Stimulated activated CD4-positive, alpha-beta T cell treated with anti-CD3 and anti-CD28 coated beads, Interleukin-2, amount 100 ng/mL, for 4 hours (primary cell): ENCODE results near the gene HECTD1.
"Not testable (repeated sequence)": the region's sequence is repeated elsewhere in the genome, so short reads cannot be mapped to it uniquely, and the experiment has no call there.

ENCODE experiments used
- DNase-seq: peaks from one replicate; pipeline ENCODE4 v3.0.0-alpha.2; 2020; ENCODE audit warnings: low read depth

The HECTD1 gene

DNA sequence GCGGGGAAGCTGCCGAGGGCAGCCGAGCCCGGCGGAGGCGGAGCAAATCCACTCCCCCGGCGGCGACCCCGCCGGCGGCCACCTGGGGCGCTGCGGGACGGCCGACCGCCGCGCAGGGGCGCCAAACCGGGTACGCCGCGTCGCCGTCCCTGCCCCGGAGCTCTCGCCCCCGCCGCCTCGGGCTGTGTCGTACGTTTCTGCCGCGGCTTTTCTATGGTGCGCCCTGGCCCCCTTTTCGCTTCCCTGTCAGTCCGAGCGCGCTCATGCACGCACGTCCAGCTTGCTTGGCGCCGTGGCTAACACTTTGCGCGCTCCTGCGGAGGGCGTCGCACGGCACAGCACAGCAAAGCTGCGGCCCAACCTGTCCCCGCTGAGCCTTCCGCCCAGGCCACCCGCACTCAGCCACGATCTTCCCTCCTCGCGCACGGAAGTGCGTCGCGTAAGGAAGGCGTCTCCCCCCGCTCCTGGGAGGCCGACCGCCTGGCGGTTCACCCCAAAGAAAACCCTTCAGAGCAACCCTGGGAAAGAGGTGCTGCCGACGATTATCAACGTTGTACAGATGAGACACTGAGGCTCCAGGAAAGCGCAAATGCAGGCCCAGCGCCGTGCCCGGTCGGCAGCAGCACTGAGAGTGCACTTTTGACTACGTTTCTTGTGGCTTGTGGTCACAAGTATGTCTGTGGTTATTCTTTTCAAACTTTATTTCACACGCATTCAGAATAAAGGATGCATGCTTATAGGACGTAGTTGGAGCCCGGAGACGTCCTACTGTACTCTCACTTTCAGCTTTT lies at the start of gene HECTD1:
Gene HECTD1, minus strand, starts transcription at position 39 of the 791 bp plus-strand sequence. CDS start 1,857 bp downstream, outside the sequence.
- DNase-seq, result peak; percentile 83

- DNase-seq, result no peak
Measured at GRCh38 chr14:31257244-31257553, 49.6 kb upstream of the HECTD1 start.

GRCh38 chr14:31256534-31257243 lies 49.1 kb upstream of the HECTD1 start:
- DNase-seq, result no peak

GRCh38 chr14:31255918-31256317 lies 48.3 kb upstream of the HECTD1 start:
- not testable (repeated sequence) for DNase-seq

DNA sequence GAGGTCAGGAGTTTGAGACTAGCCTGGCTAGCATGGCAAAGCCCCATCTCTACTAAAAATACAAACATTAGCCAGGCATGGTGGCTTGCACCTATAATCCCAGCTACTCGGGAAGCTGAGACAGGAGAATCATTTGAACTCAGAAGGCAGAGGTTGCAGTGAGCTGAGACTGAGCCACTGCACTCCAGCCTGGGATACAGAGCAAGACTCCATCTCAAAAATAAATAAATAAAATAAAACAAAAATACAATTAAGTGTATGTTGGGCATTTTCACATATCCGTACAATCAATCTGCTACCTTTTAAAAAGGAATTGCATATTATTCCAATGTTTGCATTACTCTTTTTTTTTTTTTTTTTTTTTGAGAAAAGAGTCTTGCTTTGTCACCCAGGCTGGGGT lies 47.7 kb upstream of the HECTD1 start:
- DNase-seq, result no peak

DNA sequence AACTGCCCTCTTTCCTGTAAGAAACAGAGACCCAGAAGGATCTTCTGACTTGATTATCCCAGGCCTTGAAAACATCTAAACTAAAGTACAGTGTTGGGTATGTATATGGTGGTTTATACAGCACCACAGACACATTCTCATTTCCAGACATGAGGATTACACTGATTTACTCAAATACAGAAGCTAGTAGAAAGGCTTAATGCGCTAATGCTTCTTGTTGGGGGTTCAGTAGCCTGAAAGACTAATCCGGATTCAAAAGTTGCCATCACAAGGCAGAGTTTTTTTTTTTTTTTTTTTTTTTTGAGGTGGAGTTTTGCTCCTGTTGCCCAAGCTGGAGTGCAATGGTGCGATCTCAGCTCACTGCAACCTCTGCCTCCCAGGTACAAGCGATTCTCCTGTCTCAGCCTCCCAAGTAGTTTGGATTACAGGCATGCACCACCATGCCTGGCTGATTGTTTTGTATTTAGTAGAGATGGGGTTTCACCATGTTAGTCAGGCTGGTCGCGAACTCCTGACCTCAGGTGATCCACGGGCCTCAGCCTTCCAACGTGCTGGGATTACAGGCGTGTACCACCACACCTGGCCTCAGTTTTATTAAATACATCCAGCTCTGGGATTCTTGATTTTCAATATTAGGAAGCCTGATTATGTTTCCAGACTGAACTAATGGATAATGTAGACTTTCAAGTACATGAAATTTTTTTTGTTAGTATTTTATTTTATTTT lies 46.3 kb upstream of the HECTD1 start:
- DNase-seq, result no peak

GRCh38 chr14:31252865-31253264 lies 45.3 kb upstream of the HECTD1 start:
- DNase-seq, result no peak

DNA sequence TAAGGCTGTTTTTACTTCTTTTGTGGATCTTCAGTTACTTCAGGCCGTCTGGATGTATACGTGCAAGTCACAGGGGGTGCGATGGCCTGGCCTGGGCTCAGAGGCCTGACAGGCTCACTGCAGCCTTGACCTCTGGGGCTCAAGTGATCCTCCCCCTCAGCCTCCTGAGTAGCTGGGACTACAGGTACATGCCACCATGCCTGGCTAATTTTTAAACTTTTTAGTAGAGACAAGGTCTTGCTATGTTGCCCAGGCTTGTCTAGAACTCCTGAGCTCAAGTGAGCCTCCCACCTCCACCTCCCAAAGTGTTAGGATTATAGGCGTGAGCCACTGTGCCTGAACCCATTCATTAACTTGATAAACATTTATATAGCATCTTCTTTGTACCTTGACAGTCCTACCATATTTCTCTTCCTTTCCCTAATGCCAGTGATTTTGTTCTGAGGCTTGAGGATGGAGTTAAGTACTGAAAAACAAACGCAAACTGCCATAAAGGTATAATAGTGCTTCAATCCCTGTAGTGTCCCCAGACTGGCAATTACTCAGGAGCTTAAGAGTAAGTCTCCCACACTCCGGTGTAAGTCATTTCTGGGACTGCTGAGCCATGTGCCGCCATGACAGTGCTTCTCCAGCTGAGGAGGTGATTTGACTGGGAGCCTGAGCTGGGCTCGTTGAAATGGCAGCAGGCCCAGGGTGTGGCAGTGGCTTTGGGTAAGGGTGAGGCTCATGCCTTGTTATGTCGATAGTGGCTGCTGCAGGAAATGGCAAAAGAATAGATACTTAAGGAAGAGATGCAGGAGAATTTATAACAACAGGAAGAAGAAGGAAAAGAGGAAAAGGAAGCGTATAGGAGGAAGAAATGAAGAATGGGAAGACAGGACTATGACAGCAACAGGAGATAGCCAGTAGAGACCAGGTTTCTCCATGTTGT lies 43.7 kb upstream of the HECTD1 start:
- no peak for DNase-seq

- DNase-seq, result no peak
Measured at GRCh38 chr14:31244626-31245025, 37.0 kb upstream of the HECTD1 start.

- peak; percentile 9 for DNase-seq
Measured at GRCh38 chr14:31243860-31244259, 36.3 kb upstream of the HECTD1 start.

GRCh38 chr14:31242161-31242940 lies 34.8 kb upstream of the HECTD1 start:
- not testable (repeated sequence) for DNase-seq

- no peak for DNase-seq
Measured at GRCh38 chr14:31241450-31242114, 34.0 kb upstream of the HECTD1 start.

DNA sequence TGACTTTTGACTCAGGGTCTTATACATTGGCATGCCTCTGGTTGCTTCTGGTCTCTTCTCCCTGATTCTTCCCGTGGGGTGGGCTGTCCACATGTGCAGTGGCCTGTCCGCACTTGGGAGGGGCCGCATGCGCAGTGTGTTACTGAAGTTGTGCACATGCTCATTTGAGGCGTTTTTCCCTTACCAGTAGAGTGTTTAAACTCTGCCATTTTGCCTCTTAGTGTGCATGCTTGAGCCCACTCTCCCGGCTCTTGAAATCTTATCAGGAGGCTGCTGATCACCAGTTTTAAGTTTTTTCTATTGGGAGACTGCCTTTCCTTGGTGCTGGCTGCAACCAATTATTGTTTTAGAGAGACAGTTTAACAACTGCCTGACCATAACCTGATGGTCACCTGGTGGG lies 32.1 kb upstream of the HECTD1 start:
- no peak for DNase-seq

GRCh38 chr14:31235462-31235861 lies 27.9 kb upstream of the HECTD1 start:
- no peak for DNase-seq

GRCh38 chr14:31232081-31232480 lies 24.5 kb upstream of the HECTD1 start:
- DNase-seq, result no peak

DNA sequence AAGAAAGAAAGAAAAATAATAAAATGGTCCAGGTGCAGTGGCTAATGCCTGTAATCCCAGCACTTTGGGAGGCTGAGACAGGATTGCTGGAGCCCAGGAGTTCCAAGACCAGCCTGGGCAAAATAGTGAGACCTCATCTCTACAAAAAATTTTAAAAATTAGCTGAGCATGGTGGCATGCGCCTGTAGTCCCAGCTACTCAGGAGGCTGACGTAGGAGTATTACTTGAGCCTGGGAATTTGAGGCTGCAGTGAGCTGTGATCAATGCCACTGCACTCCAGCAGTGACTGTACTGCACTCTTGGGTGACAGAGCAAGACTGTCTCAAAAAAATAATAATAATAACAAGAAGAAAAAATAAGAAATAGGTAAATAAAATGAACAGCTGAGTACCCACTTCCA lies 23.7 kb upstream of the HECTD1 start:
- not testable (repeated sequence) for DNase-seq

DNA sequence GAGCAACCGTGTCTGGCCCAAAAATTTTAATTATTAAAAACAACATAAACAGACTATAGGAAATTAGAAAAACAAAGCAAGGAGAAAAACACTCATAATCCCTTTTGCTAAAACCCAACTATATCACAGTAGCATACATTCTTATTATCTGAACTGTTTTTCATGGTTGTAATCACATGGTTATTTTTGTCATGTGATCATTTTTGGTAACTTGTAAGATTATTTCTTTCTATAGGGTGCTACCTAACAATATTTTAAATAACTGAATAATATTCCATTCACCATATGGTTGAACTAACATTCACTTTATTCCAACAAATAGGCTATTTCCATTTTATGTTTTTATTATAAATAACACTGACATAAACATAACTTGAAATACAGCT lies 23.0 kb upstream of the HECTD1 start:
- DNase-seq, result no peak

- no peak for DNase-seq
Measured at GRCh38 chr14:31229638-31230572, 22.3 kb upstream of the HECTD1 start.

DNA sequence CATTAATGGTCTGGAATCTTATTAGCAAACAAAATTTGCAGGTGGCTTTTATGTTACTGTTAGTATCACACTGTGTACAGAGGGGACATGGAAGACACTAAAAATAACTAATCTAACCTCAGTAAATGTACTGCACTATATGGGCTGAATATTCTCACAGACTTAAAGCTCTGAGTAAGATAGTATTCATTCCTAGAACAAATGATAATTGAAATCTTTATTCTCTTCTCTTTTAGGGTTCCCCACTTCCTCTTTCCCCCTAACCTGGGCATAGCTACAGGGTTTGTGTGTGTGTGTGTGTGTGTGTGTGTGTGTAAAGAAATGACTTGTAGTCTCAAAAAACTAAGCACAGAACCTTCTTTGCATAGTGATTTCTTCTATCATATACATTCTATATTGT lies 21.4 kb upstream of the HECTD1 start:
- DNase-seq, result no peak
